ENCODE data around the gene SNX24. TPM values are rescaled to one million over a fixed set of nuclear protein-coding genes. Genes with fewer than 3 reads are reported as not detected.

SNX24 gene
- total RNA-seq, 4 donors from 2014 or later, result 10.7 to 29.9 (median 16.1) TPM

DNA sequence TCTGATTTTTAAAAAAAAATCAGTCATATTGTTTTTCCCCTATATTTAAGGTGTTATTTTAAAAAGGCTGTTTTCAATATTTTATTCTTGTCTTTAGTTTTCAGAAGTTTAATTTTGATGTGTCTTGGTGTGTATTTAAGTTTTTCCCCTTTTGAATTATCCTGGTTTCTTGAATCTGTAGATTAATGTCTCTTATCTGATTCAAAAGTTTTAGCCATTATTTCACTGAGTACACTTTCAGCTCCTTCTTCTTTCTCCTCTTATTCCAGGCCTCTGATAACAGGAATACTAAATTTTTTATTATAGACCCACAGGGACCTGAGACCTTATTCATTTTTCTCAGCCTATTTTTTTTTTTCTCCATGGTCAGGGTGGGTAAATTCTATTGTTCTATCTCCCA, 109.3 kb downstream of the SNX24 start:
- TF ChIP-seq EP300 (IDR thresholded peaks at IDR 0.05; ENCODE audit: low read depth) (no peak), POLR2A (IDR thresholded peaks at IDR 0.05) (no peak), POLR2AphosphoS5 (IDR thresholded peaks at IDR 0.05) (no peak), CTCF (IDR thresholded peaks at IDR 0.05) (no peak)
- Histone ChIP-seq H3K27me3 (no peaks in the 10 kb centered on the region), H3K4me3 (no peak overlapping the region), H3K27ac (no peak overlapping the region), H3K9me3 (peaks cover 0 to 12% of the 10 kb centered on the region in 2 donors), H3K4me1 (no peaks in the 10 kb centered on the region), H3K36me3 (peaks cover 0 to 7% (median under 1%) of the 10 kb centered on the region in 4 donors)
- DNase-seq, result no peak
- in situ Hi-C loops (cut with MboI; ENCODE audit: low pct_ligation_motif_present in 1 of 4, low pct_unique_long_range_greater_than_20kb in 1 of 4, low sequenced_read_pairs in 3 of 4) (no loop called here), intact Hi-C loops (cut with DNase I; ENCODE audit: low total_unique reads) (no loop called here)

- in situ Hi-C loops (cut with MboI; ENCODE audit: low pct_ligation_motif_present in 1 of 4, low pct_unique_long_range_greater_than_20kb in 1 of 4, low sequenced_read_pairs in 3 of 4) (no loop called here), intact Hi-C loops (cut with DNase I; ENCODE audit: low total_unique reads) (no loop called here)
- TF ChIP-seq CTCF (IDR thresholded peaks at IDR 0.05) (no peak), POLR2AphosphoS5 (IDR thresholded peaks at IDR 0.05) (no peak), EP300 (IDR thresholded peaks at IDR 0.05; ENCODE audit: low read depth) (no peak), POLR2A (IDR thresholded peaks at IDR 0.05) (no peak)
- DNase-seq, result no peak
- H3K27ac ChIP-seq, result no peak overlapping the region
- H3K27me3 ChIP-seq, result no peaks in the 10 kb centered on the region
- H3K4me1 ChIP-seq, result no peaks in the 10 kb centered on the region
- H3K36me3 ChIP-seq, result peaks cover 0 to 7% (median under 1%) of the 10 kb centered on the region in 4 donors
- H3K9me3 ChIP-seq, result peaks cover 0 to 12% of the 10 kb centered on the region in 2 donors
- no peak overlapping the region for H3K4me3 ChIP-seq
Measured at GRCh38 chr5:122957457-122957856, 112.0 kb downstream of the SNX24 start.

GRCh38 chr5:122959740-122960445, 114.5 kb downstream of the SNX24 start:
- intact Hi-C loops (cut with DNase I; ENCODE audit: low total_unique reads) (no loop called here), in situ Hi-C loops (cut with MboI; ENCODE audit: low pct_ligation_motif_present in 1 of 4, low pct_unique_long_range_greater_than_20kb in 1 of 4, low sequenced_read_pairs in 3 of 4) (no loop called here)
- Histone ChIP-seq H3K27me3 (no peaks in the 10 kb centered on the region), H3K4me1 (no peaks in the 10 kb centered on the region), H3K27ac (no peak overlapping the region), H3K4me3 (no peak overlapping the region), H3K36me3 (peaks cover 0 to 7% (median under 1%) of the 10 kb centered on the region in 4 donors), H3K9me3 (peaks cover 0 to 12% of the 10 kb centered on the region in 2 donors)
- DNase-seq, result no peak
- 53 to 54% methylated on average over 4 of the region's 4 CpGs for WGBS, 2 donors (ENCODE audit: low coverage in 1 of 2)
- TF ChIP-seq POLR2AphosphoS5 (IDR thresholded peaks at IDR 0.05), result no peak
- no peak for TF ChIP-seq CTCF (IDR thresholded peaks at IDR 0.05)
- no peak for TF ChIP-seq EP300 (IDR thresholded peaks at IDR 0.05; ENCODE audit: low read depth)
- TF ChIP-seq POLR2A (IDR thresholded peaks at IDR 0.05), result no peak

- intact Hi-C loops (cut with DNase I; ENCODE audit: low total_unique reads), result no loop called here
- H3K9me3 ChIP-seq, result no peaks in the 10 kb centered on the region
- no peak overlapping the region for H3K27ac ChIP-seq
- DNase-seq, result no peak
- no peak for TF ChIP-seq POLR2AphosphoS5 (IDR thresholded peaks at IDR 0.05)
- no peak for TF ChIP-seq POLR2A (IDR thresholded peaks at IDR 0.05)
- no peak for TF ChIP-seq CTCF (IDR thresholded peaks at IDR 0.05)
- TF ChIP-seq EP300 (IDR thresholded peaks at IDR 0.05; ENCODE audit: low read depth), result no peak
- in situ Hi-C loops (cut with MboI; ENCODE audit: low pct_ligation_motif_present in 1 of 4, low pct_unique_long_range_greater_than_20kb in 1 of 4, low sequenced_read_pairs in 3 of 4), result no loop called here
- H3K27me3 ChIP-seq, result no peaks in the 10 kb centered on the region
- no peaks in the 10 kb centered on the region for H3K36me3 ChIP-seq
- H3K4me1 ChIP-seq, result no peaks in the 10 kb centered on the region
- H3K4me3 ChIP-seq, result no peak overlapping the region
Measured at GRCh38 chr5:122963305-122963704, 117.9 kb downstream of the SNX24 start.
